HG03280 (cell line): ENCODE measurements around the gene PRDX3.

Experiments used
- ATAC-seq: cut with Tn5 transposase; IDR thresholded peaks from one replicate; pipeline ENCODE4 v1.9.1; 2021; ENCODE audit warnings: mild to moderate bottlenecking, moderate library complexity; ENCODE audit not compliant: unreplicated experiment

Gene PRDX3

DNA sequence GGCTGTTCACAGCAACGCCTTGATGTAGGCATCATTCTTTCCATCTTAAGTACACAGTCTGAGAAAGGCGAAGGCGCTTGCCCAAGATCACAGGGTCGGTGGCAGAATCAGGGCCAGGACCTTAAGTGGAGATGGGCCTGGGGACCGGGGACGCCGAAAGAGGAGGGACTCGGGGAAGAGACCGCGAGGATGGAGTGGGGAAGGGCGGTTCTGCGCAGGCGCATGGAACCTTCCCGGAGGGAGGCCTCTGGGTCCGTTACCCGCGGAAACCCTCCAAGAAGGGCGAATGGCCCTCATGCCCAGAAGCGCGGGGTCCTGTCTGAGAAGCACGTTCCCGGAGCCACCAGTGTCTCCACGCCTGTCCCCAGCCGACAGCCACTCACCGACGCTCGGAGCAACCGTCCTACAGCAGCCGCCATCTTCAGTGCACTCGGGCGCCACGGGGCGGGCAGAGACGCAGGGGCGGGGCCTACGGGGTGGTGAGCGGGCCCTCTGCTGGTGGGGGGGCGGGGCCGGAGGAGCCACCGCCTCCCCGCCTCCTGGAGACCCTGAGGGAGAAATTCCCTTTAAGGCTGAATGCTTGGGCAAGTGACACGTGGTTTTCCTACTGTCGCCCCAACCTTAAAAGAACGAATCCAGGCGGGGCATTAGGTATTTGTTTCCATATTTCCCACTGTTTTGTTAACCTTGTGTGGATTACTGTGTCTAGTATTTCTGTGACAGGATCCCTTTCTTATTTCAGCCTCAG is at the start of gene PRDX3:
PRDX3 (minus strand) TSS at position 441 of the 748 bp plus-strand sequence; CDS start at position 419, 22 bp downstream.
- peak; percentile 96 for ATAC-seq

DNA sequence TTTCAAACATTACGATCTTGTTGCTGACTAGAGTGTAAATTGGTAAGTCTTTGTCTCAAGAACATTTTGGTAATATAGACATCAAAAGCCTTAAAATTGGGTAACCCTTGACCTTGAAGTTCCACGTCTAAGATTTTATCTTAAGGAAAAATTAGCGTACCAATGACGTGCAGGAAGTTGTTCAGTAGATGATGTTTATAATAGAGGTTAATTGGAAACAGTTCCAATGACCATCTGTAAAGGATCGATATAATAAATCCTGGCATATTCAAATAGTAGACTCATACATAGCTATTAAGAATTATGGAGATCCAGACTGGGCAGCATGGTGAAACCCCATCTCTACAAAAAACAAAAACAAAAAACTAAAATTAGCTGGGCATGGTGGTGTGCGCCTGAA is 49.2 kb upstream of the PRDX3 start:
- ATAC-seq = no peak

DNA sequence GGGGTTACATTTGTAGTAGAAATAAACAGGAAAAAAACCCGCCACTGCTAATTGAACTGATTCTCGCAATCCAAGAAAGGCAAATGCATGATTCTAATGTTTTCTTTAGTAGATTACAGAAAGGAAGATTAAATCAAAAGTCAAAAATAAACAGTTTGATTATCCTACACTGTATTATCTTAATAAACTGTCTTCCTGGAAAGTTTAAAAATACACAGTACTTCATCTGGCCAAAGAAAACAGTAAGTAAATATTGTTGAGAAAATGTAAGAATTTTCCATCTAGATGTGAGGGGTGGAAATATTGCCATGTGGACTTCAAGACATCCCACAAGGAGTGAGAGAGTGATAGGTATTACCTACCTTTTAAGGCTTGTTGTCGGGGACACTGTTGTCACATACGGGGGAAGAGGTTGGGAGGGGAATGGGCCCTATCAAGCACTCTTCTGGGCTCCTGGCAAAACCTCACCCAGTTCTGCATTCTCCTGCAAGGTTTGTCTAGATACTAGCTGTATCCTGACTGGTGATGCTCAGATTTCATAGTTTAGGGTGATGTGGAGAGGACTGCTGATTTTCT is 46.6 kb upstream of the PRDX3 start:
- ATAC-seq = no peak

DNA sequence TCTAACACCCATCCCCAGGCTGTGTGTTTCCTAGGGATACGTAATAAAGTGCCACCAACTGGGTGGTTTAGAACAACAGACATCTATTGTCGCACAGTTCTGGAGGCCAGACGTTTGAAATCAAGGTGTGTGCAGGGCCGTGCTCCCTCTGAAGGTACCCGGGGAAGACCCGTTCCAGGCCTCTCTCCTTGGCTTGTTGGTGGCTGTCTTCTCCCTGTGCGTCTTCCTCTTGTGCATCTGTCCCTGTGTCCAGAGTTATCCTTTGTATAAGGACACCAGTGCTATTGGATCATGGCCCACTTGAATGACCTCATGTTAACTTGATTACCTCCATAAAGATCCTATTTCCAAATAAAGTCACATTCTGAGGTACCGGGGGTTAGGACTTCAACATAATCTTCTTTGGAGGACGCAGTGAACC is 44.4 kb upstream of the PRDX3 start:
- no peak for ATAC-seq

DNA sequence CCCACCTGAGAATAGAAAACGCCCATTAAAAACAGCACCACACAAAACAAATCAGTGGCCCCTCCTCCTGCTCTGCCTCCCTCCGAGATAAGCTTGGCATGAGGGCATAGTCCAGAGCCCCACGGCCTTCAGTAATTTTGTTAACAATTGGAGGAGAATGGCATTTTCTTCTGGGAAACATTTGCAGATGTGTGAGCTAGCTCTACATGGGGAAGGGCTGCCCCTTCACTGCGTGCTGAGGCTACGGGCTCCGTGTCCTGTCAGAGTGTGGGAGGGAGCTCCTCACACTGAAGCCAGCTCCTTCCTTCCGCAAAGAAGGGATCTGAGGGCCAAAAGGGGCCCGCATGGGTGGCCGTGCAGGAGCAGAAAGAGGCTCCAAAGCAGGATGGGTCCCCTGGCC is 43.9 kb upstream of the PRDX3 start:
- ATAC-seq = no peak

DNA sequence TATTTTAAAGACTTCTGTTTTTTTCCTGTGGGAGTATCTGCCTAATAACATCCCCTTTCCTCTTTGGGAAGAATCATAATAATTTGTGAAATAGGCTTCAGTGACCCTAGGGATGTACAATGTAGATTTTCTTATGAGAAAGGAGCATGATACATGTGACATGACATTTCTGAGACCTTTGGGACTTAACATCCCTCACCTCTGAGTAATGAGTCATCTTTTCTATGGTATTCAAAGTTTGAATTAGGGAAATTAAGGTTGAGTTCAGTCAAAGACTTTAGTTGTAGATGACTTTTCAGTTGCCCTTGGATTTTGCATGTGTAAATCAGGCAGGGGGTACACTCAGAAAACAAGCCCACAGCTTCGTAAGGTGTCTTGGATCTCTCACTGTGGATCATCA is 43.1 kb upstream of the PRDX3 start:
- ATAC-seq = no peak

DNA sequence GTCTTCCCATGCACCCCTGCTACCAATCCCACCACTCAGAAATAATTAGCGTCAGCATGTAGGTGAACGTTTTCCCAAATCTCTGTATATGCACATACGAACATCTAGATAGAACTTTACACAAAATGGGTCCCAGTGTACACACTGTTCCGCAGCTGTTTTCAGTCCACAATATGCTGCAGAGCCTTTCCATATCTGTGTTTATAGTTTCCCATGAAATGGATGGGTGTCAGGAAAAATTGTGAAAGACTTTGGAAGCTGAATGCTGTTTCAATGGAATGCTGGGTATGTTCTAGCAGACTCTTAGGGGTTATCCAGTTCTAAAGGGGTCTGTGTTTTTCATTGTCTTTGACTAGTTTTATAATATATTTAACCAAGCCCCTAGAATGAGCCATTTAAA is 42.6 kb upstream of the PRDX3 start:
- ATAC-seq = no peak

DNA sequence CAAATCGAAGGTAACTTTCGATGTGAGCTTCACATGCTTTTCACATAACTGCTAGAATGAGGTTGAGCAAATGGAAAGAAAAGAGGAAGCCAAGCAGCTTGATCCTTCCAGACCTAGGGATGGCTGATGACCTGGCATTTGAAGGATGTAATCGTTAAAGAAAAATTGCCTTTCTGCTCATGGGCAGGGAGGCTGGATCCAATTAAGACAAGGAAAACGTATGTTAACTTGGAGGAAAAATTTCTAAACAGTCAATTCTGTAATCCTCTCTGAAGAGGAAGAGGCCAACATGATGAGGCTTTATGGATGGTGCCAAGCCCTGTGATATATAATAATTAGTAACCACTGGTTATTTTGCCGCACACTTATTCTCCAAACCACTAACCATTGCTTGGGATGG is 41.3 kb upstream of the PRDX3 start:
- ATAC-seq = no peak

DNA sequence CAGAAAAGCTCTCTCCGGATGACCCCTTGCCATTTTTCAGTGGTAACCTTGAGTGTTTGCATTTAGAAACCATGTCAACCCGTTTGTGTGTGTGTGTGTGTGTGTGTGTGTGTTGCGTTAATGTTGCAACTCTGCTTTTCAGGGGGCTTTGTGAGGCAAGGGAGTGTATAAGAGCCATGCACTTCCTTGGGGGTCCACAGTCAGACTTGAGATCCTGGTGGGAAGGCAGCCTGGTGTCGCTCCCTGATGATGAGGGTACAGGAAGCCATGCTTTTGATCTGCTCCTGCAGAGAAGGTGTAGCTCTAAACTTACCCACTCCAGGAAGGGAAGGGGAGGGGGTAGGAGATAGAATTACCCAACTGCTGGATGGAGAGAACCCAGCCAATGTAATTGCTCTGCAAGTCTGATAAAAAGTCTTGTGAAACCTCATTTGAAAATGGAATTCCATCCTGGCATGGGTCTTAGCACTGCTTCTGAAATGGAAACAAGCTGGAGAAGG is 39.4 kb upstream of the PRDX3 start:
- no peak for ATAC-seq

DNA sequence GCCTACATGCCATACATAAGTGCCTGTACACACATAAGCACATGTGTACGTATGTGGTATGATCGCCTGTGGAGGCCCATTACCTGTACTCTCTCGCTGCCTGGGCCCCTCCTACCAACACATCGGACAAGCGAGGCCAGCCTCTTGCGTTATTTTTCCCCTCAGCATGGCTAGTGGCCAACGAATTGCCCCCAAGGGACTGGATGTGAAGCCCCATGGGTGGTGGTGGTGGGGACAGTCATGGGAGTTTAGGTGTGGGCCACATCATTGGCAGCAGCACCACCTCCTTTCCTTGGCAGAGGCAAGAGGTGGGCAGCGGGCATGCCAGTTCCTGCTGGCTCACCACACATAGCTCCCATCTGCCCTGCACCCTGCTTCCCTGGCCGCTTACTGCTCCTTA is 38.8 kb upstream of the PRDX3 start:
- no peak for ATAC-seq

DNA sequence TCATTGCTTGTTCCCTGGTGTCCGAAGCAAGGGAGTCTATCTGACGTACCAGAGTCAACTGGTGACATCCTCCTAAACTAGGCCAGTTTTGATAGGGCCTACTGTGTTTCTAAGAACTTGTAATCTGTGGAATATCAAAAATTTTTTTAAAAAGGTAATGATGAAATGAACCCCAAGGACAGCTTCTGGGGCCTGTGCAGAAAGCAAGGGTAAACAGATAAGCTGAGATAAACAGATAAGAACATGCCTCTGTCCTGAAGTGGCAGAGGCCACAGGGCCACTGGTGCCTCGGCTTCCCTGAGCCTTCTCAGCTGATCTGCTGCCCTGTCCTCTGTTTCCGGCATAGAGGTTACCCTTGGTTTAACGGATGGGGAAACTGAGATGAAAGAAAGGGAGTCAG is 37.5 kb upstream of the PRDX3 start:
- ATAC-seq = no peak

DNA sequence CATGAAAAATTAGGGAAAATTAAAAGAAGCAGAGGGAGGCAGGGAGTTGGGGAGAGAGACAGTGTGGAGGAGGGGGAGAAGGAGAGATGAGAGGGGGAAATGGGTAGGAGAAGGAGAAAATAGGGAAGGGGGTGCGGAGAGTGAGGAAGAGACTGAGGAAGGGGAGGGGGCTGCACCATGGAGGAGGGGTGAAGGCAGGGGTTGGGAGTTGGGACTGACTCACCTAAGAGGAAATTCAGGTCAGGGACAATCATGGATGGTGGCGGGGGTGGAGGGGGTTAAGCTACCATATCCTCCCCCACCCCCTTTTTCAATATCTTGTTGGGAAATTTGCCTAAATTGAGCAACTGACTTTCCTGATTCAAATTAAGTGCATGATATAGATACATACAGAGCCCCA is 36.8 kb upstream of the PRDX3 start:
- ATAC-seq = no peak

DNA sequence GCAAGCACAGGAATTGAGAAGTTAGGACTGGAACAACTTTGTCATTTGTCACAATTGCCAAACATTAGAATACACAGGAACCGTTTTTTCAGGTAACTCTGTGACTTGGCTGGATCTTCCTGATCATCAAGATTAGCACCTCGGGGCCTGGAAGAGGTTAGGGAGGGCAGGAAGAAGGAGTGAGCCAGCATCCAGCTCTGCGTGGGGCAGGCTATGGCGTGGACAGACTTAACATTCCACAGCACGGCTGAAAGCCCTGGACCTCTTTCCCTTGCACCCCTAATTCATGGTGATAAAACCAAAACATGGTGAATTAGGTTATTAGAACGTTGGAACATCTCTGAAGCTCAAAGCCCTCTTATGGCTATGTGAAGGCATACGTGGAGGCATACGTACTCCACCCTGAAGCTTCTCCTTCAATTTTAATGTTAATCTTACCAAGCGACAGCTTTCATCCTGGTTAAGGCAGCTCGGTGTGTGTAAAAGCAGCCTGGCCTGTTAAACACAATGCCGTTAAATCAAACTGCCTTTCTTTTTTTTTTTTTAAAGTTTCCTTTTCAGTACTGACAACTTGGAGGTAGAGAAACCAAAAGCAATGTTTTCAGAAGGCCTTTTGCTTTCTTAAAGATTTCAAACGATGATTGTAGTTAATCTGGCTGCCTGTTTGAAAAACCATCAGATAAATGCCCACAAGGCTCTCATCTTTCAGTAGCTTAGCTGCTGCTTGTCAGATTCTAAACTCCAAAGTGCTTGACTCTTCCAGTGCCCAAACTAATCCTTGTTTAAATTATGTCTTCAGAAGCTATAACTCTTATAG is 33.2 kb upstream of the PRDX3 start:
- ATAC-seq = no peak

DNA sequence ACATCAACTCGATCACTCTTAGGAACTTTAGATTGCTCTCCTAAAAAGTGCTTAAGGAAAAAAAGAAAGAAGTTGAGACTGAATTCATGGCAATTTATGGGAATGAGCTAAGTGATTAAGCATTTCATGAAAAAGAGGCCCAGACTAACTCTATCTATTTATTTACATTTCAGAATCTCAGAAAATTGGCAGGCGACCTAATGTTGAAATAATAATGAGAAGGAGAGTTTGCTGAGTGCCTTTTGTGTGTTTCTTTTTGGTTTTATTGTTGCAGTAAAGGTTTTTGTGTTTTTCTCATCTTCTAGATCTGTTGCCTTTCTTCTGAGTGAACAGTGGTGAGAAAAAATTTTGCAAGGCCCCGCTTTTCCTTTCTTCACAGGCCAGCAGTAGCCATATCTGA is 32.6 kb upstream of the PRDX3 start:
- ATAC-seq = no peak

DNA sequence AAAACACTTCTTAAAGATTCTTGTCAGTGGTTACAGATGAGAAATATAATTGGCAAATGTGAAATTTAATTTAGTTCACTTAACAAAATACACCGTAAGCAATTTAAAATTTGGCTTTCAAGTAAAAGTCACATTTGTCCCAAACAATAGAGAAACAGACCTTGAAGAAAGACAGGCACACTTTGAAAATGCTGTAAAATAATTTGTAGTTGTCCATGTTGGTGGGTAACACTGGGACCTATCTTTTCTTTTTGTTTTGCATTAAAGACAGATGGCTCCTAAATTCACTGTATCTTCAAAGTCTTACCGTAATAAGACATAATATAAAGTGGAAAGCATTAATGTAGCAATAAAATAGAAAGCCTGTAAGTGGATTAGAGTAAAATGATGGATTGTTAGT is 32.0 kb upstream of the PRDX3 start:
- ATAC-seq = no peak

DNA sequence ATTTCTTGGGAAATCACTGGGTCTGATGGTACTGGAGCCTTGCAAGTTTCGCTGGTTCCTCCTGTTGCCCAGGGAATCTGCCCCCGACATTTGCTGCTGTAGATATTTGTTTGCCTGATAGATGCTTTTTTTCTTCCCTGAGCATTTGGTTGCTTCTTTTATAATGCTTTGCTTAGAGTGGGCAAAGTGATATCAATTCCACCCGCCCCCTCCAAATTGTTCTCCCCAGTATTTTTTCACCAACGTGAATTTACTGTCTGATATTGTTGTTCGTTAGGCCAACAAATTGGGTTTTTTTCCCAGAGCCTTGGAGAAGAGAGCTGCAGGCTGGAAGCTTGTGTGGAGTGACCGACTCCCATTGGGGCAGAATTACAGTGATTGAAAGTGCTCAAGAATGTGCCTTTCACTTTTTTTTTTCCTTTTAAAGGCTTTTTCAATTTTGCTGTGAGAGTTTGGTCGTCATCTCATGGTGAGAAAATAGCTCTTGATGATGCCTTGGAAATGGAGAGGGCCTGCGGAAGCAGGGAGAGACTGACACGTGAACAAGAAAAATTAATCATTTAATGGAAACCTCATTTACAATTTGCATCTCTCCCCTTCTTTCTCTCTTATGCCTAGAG is 31.2 kb upstream of the PRDX3 start:
- no peak for ATAC-seq

DNA sequence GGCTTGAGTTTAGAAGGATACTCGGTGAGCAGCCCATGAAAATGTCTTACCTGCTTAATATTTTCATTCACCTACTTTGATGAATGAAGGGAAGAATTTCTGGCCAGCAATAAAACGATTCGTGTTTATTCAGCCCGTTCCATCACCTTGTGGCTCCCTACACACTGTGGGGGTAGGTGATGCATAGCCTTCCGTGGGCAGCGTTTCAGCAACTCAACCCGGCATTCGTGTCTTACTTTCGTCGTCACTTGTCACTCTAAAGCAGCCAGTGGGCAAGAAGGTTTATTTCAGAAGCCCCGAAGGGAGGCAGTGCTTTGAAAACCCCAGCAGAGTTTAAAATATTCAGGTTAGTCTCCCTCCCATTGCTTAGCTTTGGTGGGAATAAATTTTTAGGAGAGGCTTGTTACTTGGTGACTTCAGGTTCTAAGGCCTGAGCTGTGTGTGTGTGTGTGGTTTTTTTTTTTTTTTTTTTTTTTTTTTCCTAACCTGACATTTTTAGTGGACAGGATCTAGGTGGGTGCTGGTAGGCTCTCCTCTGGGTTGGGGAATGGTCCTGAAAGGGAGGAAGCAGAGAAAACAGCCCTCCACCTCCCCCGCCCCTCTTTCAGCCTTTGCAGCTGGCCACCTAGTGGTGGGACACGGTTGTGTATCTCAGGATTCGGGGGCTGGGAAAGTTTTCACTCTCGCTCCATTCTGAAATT is 30.6 kb upstream of the PRDX3 start:
- ATAC-seq = no peak

DNA sequence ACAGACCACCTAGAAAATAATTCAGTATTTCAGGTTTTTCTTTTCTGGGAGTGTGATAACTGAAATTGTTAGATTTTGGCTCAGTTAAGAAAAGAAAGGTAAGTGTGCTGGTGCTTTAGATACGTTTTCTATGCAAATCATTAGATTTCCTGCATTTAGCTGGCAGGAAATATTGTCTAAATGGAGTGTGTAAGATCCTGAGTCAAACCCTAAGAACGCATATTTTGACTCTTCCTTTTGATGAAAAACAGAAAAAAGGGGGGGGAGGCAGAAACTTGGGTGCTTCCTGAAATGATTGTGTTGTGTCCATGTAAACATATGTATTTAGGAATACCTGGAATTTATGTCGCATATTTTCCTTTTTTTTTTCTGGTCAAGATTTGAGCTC is 29.9 kb upstream of the PRDX3 start:
- no peak for ATAC-seq

DNA sequence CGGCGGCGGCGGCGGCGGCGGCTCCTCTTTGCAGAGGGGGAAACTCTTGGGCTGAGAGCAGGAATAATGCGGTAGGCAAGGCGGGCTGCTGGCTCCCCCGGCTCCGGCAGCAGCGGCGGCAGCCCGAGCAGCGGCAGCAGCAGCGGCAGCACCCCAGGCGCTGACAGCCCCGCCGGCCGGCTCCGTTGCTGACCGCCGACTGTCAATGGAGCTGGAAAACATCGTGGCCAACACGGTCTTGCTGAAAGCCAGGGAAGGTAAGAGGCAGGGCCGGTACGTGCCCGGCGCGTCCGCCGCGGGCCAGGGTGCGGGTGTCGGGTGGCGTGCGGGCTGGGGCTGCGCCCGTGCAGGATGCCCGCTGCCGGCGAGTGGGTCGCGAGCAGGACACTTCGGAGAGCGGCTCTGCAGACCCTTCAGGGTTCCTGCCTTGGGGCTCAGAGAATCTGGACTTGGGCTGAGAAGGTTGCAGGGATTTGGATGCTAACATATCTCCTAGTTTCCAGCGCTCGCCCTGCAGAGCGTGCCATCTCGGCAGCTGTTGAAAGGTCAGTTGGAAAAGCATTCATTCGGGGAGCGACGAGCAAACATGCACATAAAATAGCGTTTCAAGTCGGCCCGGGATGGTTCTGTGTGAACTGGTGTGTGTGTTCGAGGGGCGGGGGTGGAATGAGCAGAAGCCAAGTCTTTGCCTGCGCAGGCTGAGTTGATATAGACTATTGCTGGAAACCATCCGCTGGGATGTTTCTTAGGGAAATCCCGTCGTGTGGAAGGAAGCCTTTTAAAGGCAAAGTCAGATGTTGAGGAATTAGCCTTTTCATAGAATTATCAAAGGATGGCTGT is 29.3 kb upstream of the PRDX3 start:
- peak; percentile 11 for ATAC-seq

DNA sequence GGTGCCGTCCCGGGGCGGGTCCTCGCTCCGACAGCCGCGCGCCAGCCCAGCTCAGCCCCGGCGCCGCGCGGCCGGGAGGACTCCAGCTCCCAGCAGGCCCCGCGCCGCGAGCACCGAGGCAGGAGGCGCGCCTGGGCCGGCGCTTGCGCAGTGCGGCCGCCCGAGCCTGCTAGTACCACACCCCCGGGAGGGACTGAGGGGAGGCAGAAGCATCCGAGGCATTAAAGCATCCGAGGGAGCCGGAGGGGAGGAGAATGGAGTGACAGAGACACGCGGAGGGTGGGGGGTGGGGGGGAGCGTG is 28.7 kb upstream of the PRDX3 start, which contains the start of gene GRK5:
GRK5 (plus strand) TSS at position 206 of the 301 bp plus-strand sequence. CDS start 347 bp downstream, outside the sequence.
- peak; percentile 80 for ATAC-seq
